ENCODE measurements around the gene NT5DC1. TPM values are rescaled to one million over a fixed set of nuclear protein-coding genes. Genes with fewer than 3 reads are reported as not detected.

The NT5DC1 gene
- total and polyA plus RNA-seq, 3 donors from 2014 or later = 10.7 to 28.2 (median 22.8) TPM

GRCh38 chr6:116059713-116060571, 40.7 kb upstream of the NT5DC1 start:
- 28 to 53% methylated on average over 11 to 13 of the region's 13 CpGs for WGBS, 2 donors
- no peaks in the 10 kb centered on the region for H3K27me3 ChIP-seq
- H3K36me3 ChIP-seq (ENCODE audit: low read depth, missing control alignments) = no peaks in the 10 kb centered on the region
- TF ChIP-seq, protein P1, sequence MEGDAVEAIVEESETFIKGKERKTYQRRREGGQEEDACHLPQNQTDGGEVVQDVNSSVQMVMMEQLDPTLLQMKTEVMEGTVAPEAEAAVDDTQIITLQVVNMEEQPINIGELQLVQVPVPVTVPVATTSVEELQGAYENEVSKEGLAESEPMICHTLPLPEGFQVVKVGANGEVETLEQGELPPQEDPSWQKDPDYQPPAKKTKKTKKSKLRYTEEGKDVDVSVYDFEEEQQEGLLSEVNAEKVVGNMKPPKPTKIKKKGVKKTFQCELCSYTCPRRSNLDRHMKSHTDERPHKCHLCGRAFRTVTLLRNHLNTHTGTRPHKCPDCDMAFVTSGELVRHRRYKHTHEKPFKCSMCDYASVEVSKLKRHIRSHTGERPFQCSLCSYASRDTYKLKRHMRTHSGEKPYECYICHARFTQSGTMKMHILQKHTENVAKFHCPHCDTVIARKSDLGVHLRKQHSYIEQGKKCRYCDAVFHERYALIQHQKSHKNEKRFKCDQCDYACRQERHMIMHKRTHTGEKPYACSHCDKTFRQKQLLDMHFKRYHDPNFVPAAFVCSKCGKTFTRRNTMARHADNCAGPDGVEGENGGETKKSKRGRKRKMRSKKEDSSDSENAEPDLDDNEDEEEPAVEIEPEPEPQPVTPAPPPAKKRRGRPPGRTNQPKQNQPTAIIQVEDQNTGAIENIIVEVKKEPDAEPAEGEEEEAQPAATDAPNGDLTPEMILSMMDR (IDR thresholded peaks at IDR 0.05) = no peak
- no peak for TF ChIP-seq POLR2A (IDR thresholded peaks at IDR 0.05)
- peak overlapping the region; percentile 6 to 21 for H3K4me3 ChIP-seq
- H3K9me3 ChIP-seq = no peaks in the 10 kb centered on the region
- no peak for DNase-seq
- intact Hi-C loops (cut with DNase I; ENCODE audit: low total_unique reads) = no loop called here
- H3K4me1 ChIP-seq = no peaks in the 10 kb centered on the region
- H3K27ac ChIP-seq = peak overlapping the region in 1 of 2 donors; percentile 9

GRCh38 chr6:116060572-116061283, 39.9 kb upstream of the NT5DC1 start, which contains the start of gene FRK:
Gene FRK (minus strand): TSS chr6:116060891. CDS start chr6:116060311, 580 bp downstream.
- peak; percentile 31 for DNase-seq
- no peaks in the 10 kb centered on the region for H3K4me1 ChIP-seq
- WGBS, 2 donors = 25% methylated on average over 7 of the region's 7 CpGs
- peak within 1 kb of the TSS; percentile 6 to 21 for H3K4me3 ChIP-seq
- H3K27me3 ChIP-seq = no peaks in the 10 kb centered on the region
- no peaks in the 10 kb centered on the region for H3K36me3 ChIP-seq (ENCODE audit: low read depth, missing control alignments)
- H3K9me3 ChIP-seq = no peaks in the 10 kb centered on the region
- intact Hi-C loops (cut with DNase I; ENCODE audit: low total_unique reads) = no loop called here
- no peak for TF ChIP-seq POLR2A (IDR thresholded peaks at IDR 0.05)
- TF ChIP-seq, protein P1 (IDR thresholded peaks at IDR 0.05) = peak in 1 of 3 experiments; percentile 34
- H3K27ac ChIP-seq = peak within 1 kb of the TSS in 1 of 2 donors; percentile 9

DNA sequence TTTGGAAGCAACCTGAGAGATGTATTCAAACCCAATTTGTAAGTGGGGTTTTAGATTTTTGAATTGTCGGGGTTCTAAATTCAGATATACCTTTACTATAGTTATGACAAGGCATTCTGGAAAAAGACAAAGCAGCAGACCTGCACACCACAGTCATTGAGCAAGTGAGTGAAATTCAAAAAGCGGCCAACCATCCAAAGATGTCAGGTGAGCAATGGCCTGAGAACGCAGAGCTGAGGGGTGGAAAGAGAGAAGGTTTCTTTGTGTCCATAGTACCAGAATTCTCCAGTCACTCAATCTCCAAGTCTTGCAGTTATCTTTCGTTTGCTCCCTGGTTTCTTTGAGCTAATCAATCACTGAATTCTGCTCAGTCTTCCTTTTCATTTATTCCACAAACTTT, 38.2 kb upstream of the NT5DC1 start:
- DNase-seq = no peak
- no peaks in the 10 kb centered on the region for H3K9me3 ChIP-seq
- H3K36me3 ChIP-seq (ENCODE audit: low read depth, missing control alignments) = no peaks in the 10 kb centered on the region
- H3K4me3 ChIP-seq = no peak overlapping the region
- no peak overlapping the region for H3K27ac ChIP-seq
- WGBS, 2 donors = 88 to 94% methylated on average over 4 of the region's 4 CpGs
- H3K27me3 ChIP-seq = no peaks in the 10 kb centered on the region
- TF ChIP-seq, protein P1 (IDR thresholded peaks at IDR 0.05) = no peak
- no peak for TF ChIP-seq POLR2A (IDR thresholded peaks at IDR 0.05)
- no peaks in the 10 kb centered on the region for H3K4me1 ChIP-seq
- intact Hi-C loops (cut with DNase I; ENCODE audit: low total_unique reads) = no loop called here

DNA sequence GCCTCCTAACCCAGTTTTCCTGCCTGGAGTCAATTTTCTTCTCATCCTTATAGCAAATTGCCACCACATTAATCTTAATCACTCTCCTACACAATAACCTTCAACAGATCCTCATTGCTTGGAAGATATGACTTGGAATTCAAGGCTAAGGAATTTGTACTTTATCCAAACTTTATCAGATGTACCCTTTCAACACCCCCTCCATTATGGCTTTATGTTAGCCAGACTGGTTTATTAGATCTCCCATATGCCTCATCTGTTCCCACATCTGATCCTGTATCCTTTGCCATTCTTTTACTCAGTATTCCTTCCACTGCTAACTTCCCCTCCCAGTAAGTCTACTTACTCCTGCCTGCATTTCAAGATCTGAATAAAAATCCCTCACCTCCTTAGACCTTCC, 36.0 kb upstream of the NT5DC1 start:
- no peaks in the 10 kb centered on the region for H3K4me1 ChIP-seq
- no peaks in the 10 kb centered on the region for H3K36me3 ChIP-seq (ENCODE audit: low read depth, missing control alignments)
- intact Hi-C loops (cut with DNase I; ENCODE audit: low total_unique reads) = no loop called here
- no peaks in the 10 kb centered on the region for H3K9me3 ChIP-seq
- H3K27me3 ChIP-seq = no peaks in the 10 kb centered on the region
- H3K4me3 ChIP-seq = no peak overlapping the region
- TF ChIP-seq, protein P1 (IDR thresholded peaks at IDR 0.05) = no peak
- no peak for TF ChIP-seq POLR2A (IDR thresholded peaks at IDR 0.05)
- no peak overlapping the region for H3K27ac ChIP-seq
- no peak for DNase-seq
